ENCODE measurements around the gene GPR153.

The GPR153 gene

GRCh38 chr1:6245086-6245868, 15.6 kb downstream of the GPR153 start:
- H3K9me3 ChIP-seq (ENCODE audit: low read length) = no peaks in the 10 kb centered on the region
- H3K4me1 ChIP-seq (ENCODE audit: insufficient read depth, low read length, severe bottlenecking) = peaks cover 10% of the 10 kb centered on the region
- peaks cover 18% of the 10 kb centered on the region; the same call in 1 of the 2 replicates for H3K27me3 ChIP-seq (ENCODE audit: insufficient read depth, low read length)

GRCh38 chr1:6244401-6245049, 16.4 kb downstream of the GPR153 start:
- peaks cover 10% of the 10 kb centered on the region for H3K4me1 ChIP-seq (ENCODE audit: insufficient read depth, low read length, severe bottlenecking)
- H3K9me3 ChIP-seq (ENCODE audit: low read length) = no peaks in the 10 kb centered on the region
- H3K4me2 ChIP-seq (ENCODE audit: low read length) = no peak overlapping the region
- H3K36me3 ChIP-seq (ENCODE audit: insufficient read depth, low read length) = no peaks in the 10 kb centered on the region
- H3F3A ChIP-seq (ENCODE audit: insufficient read depth, low read length) = no peaks in the 10 kb centered on the region
- no peak overlapping the region for H3K27ac ChIP-seq (ENCODE audit: low read depth, low read length, poor library complexity, severe bottlenecking)
- TF ChIP-seq EZH2 (IDR thresholded peaks at IDR 0.05; ENCODE audit: borderline replicate concordance, low read length) (no peak), CTCF (IDR thresholded peaks at IDR 0.05; ENCODE audit: low read length) (no peak)
- no peak overlapping the region for H2AFZ ChIP-seq (ENCODE audit: low read length)
- H3K9ac ChIP-seq (ENCODE audit: low read length) = no peak overlapping the region
- peaks cover 18% of the 10 kb centered on the region; the same call in 1 of the 2 replicates for H3K27me3 ChIP-seq (ENCODE audit: insufficient read depth, low read length)
- no peaks in the 10 kb centered on the region for H4K20me1 ChIP-seq (ENCODE audit: insufficient read depth, low read length)
- no peaks in the 10 kb centered on the region for H3K79me2 ChIP-seq (ENCODE audit: insufficient read depth, low read length)
- no peak overlapping the region for H3K4me3 ChIP-seq (ENCODE audit: low read depth, low read length, poor library complexity, severe bottlenecking)
- no peaks in the 10 kb centered on the region for H3K9me2 ChIP-seq (ENCODE audit: low read depth, low read length)

More at GRCh38 chr1:6245086-6245868, 15.6 kb downstream of the GPR153 start:
- Histone ChIP-seq H3K36me3 (ENCODE audit: insufficient read depth, low read length) (no peaks in the 10 kb centered on the region), H3K79me2 (ENCODE audit: insufficient read depth, low read length) (no peaks in the 10 kb centered on the region), H3K27ac (ENCODE audit: low read depth, low read length, poor library complexity, severe bottlenecking) (no peak overlapping the region), H3F3A (ENCODE audit: insufficient read depth, low read length) (no peaks in the 10 kb centered on the region), H3K4me2 (ENCODE audit: low read length) (peak overlapping the region; percentile 47), H2AFZ (ENCODE audit: low read length) (no peak overlapping the region), H4K20me1 (ENCODE audit: insufficient read depth, low read length) (no peaks in the 10 kb centered on the region), H3K9me2 (ENCODE audit: low read depth, low read length) (no peaks in the 10 kb centered on the region), H3K4me3 (ENCODE audit: low read depth, low read length, poor library complexity, severe bottlenecking) (peak overlapping the region; percentile 43), H3K9ac (ENCODE audit: low read length) (no peak overlapping the region)
- TF ChIP-seq CTCF (IDR thresholded peaks at IDR 0.05; ENCODE audit: low read length) (peak; percentile 69), EZH2 (IDR thresholded peaks at IDR 0.05; ENCODE audit: borderline replicate concordance, low read length) (no peak)

GRCh38 chr1:6243993-6244392, 16.9 kb downstream of the GPR153 start, which contains the start of gene HES3:
Gene HES3, plus strand, starts transcription at chr1:6244179. Its CDS starts 187 bp downstream, at chr1:6244366.
- Histone ChIP-seq H3K9me3 (ENCODE audit: low read length) (no peaks in the 10 kb centered on the region), H3K36me3 (ENCODE audit: insufficient read depth, low read length) (no peaks in the 10 kb centered on the region), H3K27ac (ENCODE audit: low read depth, low read length, poor library complexity, severe bottlenecking) (no peak within 1 kb of the TSS), H3K4me3 (ENCODE audit: low read depth, low read length, poor library complexity, severe bottlenecking) (no peak within 1 kb of the TSS), H3K9me2 (ENCODE audit: low read depth, low read length) (no peaks in the 10 kb centered on the region), H3K79me2 (ENCODE audit: insufficient read depth, low read length) (no peaks in the 10 kb centered on the region), H3K9ac (ENCODE audit: low read length) (no peak within 1 kb of the TSS), H2AFZ (ENCODE audit: low read length) (no peak within 1 kb of the TSS), H3K4me1 (ENCODE audit: insufficient read depth, low read length, severe bottlenecking) (peaks cover 10% of the 10 kb centered on the region), H3K27me3 (ENCODE audit: insufficient read depth, low read length) (peaks cover 18% of the 10 kb centered on the region; the same call in 1 of the 2 replicates), H3K4me2 (ENCODE audit: low read length) (no peak within 1 kb of the TSS), H3F3A (ENCODE audit: insufficient read depth, low read length) (no peaks in the 10 kb centered on the region), H4K20me1 (ENCODE audit: insufficient read depth, low read length) (no peaks in the 10 kb centered on the region)
- TF ChIP-seq CTCF (IDR thresholded peaks at IDR 0.05; ENCODE audit: low read length) (no peak), EZH2 (IDR thresholded peaks at IDR 0.05; ENCODE audit: borderline replicate concordance, low read length) (no peak)
